ENCODE measurements around the gene GSTP1. TPM values are rescaled to one million over a fixed set of nuclear protein-coding genes. Genes with fewer than 3 reads are reported as not detected.

GSTP1 gene
- total RNA-seq, 1 experiment from 2014 or later: 1,799 TPM

DNA sequence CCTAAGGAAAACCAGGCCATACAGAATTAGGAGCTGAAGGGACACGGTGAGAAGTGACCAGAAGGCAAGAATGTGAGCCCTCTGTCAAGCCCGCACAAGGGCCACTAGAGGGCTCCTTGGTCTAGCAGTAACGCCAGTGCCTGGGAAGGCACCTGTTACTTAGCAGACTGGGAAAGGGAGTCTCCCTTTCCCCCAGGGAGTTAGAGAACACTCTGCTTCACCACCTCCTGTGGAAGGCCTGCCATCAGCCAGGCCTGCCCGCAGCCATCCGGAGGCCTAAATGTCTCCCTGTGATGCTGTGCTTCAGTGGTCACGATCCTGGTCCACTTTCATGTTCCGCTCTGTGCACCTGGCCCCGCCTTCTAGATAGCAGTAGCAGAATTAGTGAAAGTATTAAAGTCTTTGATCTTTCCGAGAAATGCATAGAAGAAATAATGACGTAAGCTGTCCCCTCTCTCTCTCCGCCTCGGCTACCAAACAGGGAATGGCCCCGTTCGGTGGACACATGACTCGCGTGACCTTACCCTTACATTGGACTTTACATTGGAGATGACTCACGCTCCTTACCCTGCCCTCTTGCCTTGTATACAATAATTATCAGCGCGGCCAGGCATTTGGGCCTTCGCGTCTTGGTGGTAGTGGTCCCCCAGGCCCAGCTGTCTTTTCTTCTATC lies 10.7 kb upstream of the GSTP1 start:
- intact Hi-C loops (cut with micrococcal nuclease; ENCODE audit: unreplicated experiment): loop anchor here (1.0 to 2.0 kb wide), 5 partner anchors 8 to 86 kb away; partner anchors contain the start of gene NDUFV1

DNA sequence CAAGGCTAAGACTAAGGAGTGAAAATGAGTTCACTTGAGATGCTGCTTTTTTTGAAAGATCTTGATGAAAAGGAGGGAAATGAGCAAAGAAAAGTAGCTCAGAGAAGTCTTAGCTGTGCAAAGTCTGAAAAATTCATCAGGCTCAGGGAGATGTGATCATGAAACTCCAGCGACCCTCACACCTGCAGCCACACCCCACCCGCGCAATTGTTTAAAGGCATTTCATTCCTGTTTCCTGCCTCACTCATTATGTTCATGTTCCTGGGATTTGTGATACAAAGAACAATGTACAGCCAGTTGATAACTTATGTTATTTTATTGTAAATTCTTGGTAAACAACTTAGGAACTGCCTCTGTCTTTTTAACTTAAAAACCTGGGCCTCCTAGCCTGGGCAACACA lies 8.7 kb upstream of the GSTP1 start:
- Mint-ChIP-seq H3K36me3 (ENCODE audit: insufficient read depth, unreplicated experiment) (peaks cover 6% of the 10 kb centered on the region), H3K27me3 (ENCODE audit: insufficient read depth, unreplicated experiment) (no peaks in the 10 kb centered on the region), H3K9me3 (ENCODE audit: unreplicated experiment) (no peaks in the 10 kb centered on the region), H3K4me1 (ENCODE audit: low read depth, unreplicated experiment) (peaks cover 42% of the 10 kb centered on the region), H3K4me3 (ENCODE audit: unreplicated experiment) (peak overlapping the region; percentile 27), H3K27ac (ENCODE audit: unreplicated experiment) (peak overlapping the region; percentile 67)
- H3K4me1 ChIP-seq: peaks cover 40% of the 10 kb centered on the region
- H3K36me3 ChIP-seq (ENCODE audit: control insufficient read depth, insufficient read depth, low read length): no peaks in the 10 kb centered on the region
- H3K27me3 ChIP-seq (replicated peaks; ENCODE audit: control insufficient read depth, insufficient read depth, low read length): no peaks in the 10 kb centered on the region
- H3K4me3 ChIP-seq (ENCODE audit: low read depth, low read length): no peak overlapping the region
- ChIA-PET POLR2A (interaction anchor here (0.6 to 2.8 kb wide), 3 partner anchors 8 to 132 kb away, joined by 4 to 16 read pairs (median 5); partner anchors contain the start of genes CORO1B and GSTP1), CTCF (interaction anchor here (0.6 to 3.8 kb wide), 2 partner anchors 8 to 86 kb away, joined by 5 to 35 read pairs; partner anchors contain the start of gene GSTP1)
- DNase-seq: no peak
- BruUV-seq (replicated peaks): no TSS peak
- TF ChIP-seq, protein P1, sequence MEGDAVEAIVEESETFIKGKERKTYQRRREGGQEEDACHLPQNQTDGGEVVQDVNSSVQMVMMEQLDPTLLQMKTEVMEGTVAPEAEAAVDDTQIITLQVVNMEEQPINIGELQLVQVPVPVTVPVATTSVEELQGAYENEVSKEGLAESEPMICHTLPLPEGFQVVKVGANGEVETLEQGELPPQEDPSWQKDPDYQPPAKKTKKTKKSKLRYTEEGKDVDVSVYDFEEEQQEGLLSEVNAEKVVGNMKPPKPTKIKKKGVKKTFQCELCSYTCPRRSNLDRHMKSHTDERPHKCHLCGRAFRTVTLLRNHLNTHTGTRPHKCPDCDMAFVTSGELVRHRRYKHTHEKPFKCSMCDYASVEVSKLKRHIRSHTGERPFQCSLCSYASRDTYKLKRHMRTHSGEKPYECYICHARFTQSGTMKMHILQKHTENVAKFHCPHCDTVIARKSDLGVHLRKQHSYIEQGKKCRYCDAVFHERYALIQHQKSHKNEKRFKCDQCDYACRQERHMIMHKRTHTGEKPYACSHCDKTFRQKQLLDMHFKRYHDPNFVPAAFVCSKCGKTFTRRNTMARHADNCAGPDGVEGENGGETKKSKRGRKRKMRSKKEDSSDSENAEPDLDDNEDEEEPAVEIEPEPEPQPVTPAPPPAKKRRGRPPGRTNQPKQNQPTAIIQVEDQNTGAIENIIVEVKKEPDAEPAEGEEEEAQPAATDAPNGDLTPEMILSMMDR (IDR thresholded peaks at IDR 0.05; ENCODE audit: insufficient read depth in 1 of 2, low read depth in 1 of 2, low read length in 1 of 2, severe bottlenecking in 1 of 2, unreplicated experiment in 1 of 2): no peak
- intact Hi-C loops (cut with micrococcal nuclease; ENCODE audit: unreplicated experiment): no loop called here
- H3K9me3 ChIP-seq: 0 out of 2 replicates have a peak, but pooled peaks cover 3% of the 10 kb centered on the region

More for the DNA sequence above, 10.7 kb upstream of the GSTP1 start:
- ChIA-PET CTCF (interaction anchor here (0.6 to 3.8 kb wide), 11 partner anchors 8 to 478 kb away, joined by 3 to 35 read pairs (median 5); partner anchors contain the start of genes GSTP1 and NUDT8), POLR2A (interaction anchor here (0.5 to 2.8 kb wide), 6 partner anchors 8 to 130 kb away, joined by 3 to 16 read pairs (median 4); partner anchors contain the start of genes CORO1B and GSTP1)
- H3K36me3 Mint-ChIP-seq (ENCODE audit: insufficient read depth, unreplicated experiment): no peaks in the 10 kb centered on the region
- Histone ChIP-seq H3K36me3 (ENCODE audit: control insufficient read depth, insufficient read depth, low read length) (no peaks in the 10 kb centered on the region), H3K27me3 (replicated peaks; ENCODE audit: control insufficient read depth, insufficient read depth, low read length) (no peaks in the 10 kb centered on the region), H3K4me1 (peaks cover 20% of the 10 kb centered on the region), H3K9me3 (0 out of 2 replicates have a peak, but pooled peaks cover 3% of the 10 kb centered on the region), H3K4me3 (ENCODE audit: low read depth, low read length) (peak overlapping the region; percentile 28)
- H3K27ac Mint-ChIP-seq (ENCODE audit: unreplicated experiment): peak overlapping the region; percentile 91
- DNase-seq: peak; percentile 89 to 91
- no peaks in the 10 kb centered on the region for H3K9me3 Mint-ChIP-seq (ENCODE audit: unreplicated experiment)
- TF ChIP-seq, protein P1 (IDR thresholded peaks at IDR 0.05; ENCODE audit: insufficient read depth in 1 of 2, low read depth in 1 of 2, low read length in 1 of 2, severe bottlenecking in 1 of 2, unreplicated experiment in 1 of 2): peak; percentile 97
- no peaks in the 10 kb centered on the region for H3K27me3 Mint-ChIP-seq (ENCODE audit: insufficient read depth, unreplicated experiment)
- peak overlapping the region; percentile 69 for H3K4me3 Mint-ChIP-seq (ENCODE audit: unreplicated experiment)
- H3K4me1 Mint-ChIP-seq (ENCODE audit: low read depth, unreplicated experiment): peaks cover 30% of the 10 kb centered on the region
- TSS peak; percentile 92 for BruUV-seq (replicated peaks)

DNA sequence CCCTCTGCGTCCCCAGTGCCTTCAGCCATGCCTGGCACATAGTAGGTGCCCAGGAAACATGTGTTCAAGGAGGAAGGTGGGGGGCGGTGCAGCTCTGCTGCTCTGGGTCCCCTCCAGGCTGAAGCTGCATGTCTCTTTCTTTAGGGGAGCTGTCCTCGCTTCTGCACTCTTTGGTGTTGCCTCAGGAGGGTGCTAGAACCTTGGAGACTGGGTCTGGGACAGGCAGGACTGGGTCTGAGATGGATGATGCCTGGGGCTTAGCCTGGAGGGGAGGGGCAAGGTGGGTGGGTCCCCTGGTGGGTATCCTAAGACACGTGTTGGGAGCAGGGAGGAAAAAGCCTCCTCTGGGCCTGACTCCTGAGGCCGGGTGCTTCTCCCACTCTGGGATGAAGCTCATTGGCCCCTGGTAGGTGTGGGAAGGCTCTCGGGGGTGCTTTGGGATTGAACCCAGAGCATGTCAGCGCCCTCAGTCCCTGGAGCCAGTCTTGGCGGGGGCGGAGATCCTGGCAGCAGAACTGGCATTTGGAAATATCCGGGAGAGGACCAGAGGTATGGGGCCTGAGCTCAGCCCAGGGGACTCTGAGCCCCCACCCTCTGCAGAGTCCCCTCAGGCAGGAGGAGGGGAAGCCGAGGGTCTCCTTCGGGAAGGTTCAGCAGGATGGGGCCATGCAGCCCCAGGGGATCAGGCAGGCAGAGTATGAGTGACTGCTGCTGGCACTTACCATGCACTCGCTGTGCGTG lies 6.7 kb upstream of the GSTP1 start:
- CTCF ChIA-PET: interaction anchor here (0.6 to 1.8 kb wide), 5 partner anchors 11 to 623 kb away, joined by 4 to 5 read pairs (median 4); partner anchors contain the start of gene ACY3
- H3K27ac Mint-ChIP-seq (ENCODE audit: unreplicated experiment): peak overlapping the region; percentile 16
- H3K27me3 Mint-ChIP-seq (ENCODE audit: insufficient read depth, unreplicated experiment): no peaks in the 10 kb centered on the region
- no TSS peak for BruUV-seq (replicated peaks)
- no peaks in the 10 kb centered on the region for H3K27me3 ChIP-seq (replicated peaks; ENCODE audit: control insufficient read depth, insufficient read depth, low read length)
- no peaks in the 10 kb centered on the region for H3K36me3 ChIP-seq (ENCODE audit: control insufficient read depth, insufficient read depth, low read length)
- H3K36me3 Mint-ChIP-seq (ENCODE audit: insufficient read depth, unreplicated experiment): peaks cover 14% of the 10 kb centered on the region
- H3K4me3 Mint-ChIP-seq (ENCODE audit: unreplicated experiment): no peak overlapping the region
- H3K4me3 ChIP-seq (ENCODE audit: low read depth, low read length): no peak overlapping the region
- peaks cover 55% of the 10 kb centered on the region for H3K4me1 ChIP-seq
- H3K9me3 ChIP-seq: no peaks in the 10 kb centered on the region
- TF ChIP-seq, protein P1 (IDR thresholded peaks at IDR 0.05; ENCODE audit: insufficient read depth in 1 of 2, low read depth in 1 of 2, low read length in 1 of 2, severe bottlenecking in 1 of 2, unreplicated experiment in 1 of 2): no peak
- no peaks in the 10 kb centered on the region for H3K9me3 Mint-ChIP-seq (ENCODE audit: unreplicated experiment)
- POLR2A ChIA-PET: no interaction called here
- DNase-seq: peak in 1 of 2 experiments; percentile 49
- peaks cover 57% of the 10 kb centered on the region for H3K4me1 Mint-ChIP-seq (ENCODE audit: low read depth, unreplicated experiment)
- intact Hi-C loops (cut with micrococcal nuclease; ENCODE audit: unreplicated experiment): no loop called here

Data from Caco-2 (cell line).